GM23338 (cell line): ENCODE data around the gene IL15RA. TPM values are rescaled to one million over a fixed set of nuclear protein-coding genes. Genes with fewer than 3 reads are reported as not detected.

Experiments
- ATAC-seq: fragments of 200-7000 bp; cut with Tn5 transposase; 3 replicates; pipeline ENCODE4 v1.9.1; 2020
- DNase-seq: peaks from one replicate; pipeline ENCODE4 v3.0.0-alpha.2; 2015; ENCODE audit warnings: low spot score
- H2AFZ ChIP-seq: fragments of 200-600 bp; sonication (generic); 2 replicates; pipeline ENCODE4 v1.8.0; 2016; ENCODE audit warnings: antibody characterized with exemption, mild to moderate bottlenecking, moderate library complexity
- H3F3A ChIP-seq: fragments of 200-600 bp; sonication (generic); replicated peaks from 2 replicates; pipeline ENCODE4 v1.8.0; 2017; ENCODE audit warnings: antibody characterized with exemption, mixed run types, low read depth
- H3K27ac ChIP-seq: fragments of 200-600 bp; sonication (generic); 2 replicates; pipeline ENCODE4 v1.6.1; 2016; ENCODE audit warnings: low read depth
- H3K27me3 ChIP-seq: fragments of 200-600 bp; sonication (generic); 2 replicates; pipeline ENCODE4 v1.8.0; 2016; ENCODE audit warnings: mild to moderate bottlenecking, mixed run types, moderate library complexity; ENCODE audit not compliant: insufficient read depth
- H3K36me3 ChIP-seq: fragments of 200-600 bp; sonication (generic); 2 replicates; pipeline ENCODE4 v1.8.0; 2016; ENCODE audit warnings: mild to moderate bottlenecking; ENCODE audit not compliant: insufficient read depth
- H3K4me1 ChIP-seq: fragments of 200-600 bp; sonication (generic); 2 replicates; pipeline ENCODE4 v1.8.0; 2016; ENCODE audit warnings: mild to moderate bottlenecking, moderate library complexity; ENCODE audit not compliant: insufficient read depth
- H3K4me2 ChIP-seq: fragments of 200-600 bp; sonication (generic); 2 replicates; pipeline ENCODE4 v1.7.1; 2017; ENCODE audit warnings: mixed run types
- H3K4me3 ChIP-seq: fragments of 200-600 bp; sonication (generic); 2 replicates; pipeline ENCODE4 v1.6.1; 2016; ENCODE audit warnings: mixed run types
- H3K79me2 ChIP-seq: fragments of 200-600 bp; sonication (generic); replicated peaks from 2 replicates; pipeline ENCODE4 v1.8.0; 2017; ENCODE audit warnings: mild to moderate bottlenecking; ENCODE audit not compliant: insufficient read depth
- H3K9me2 ChIP-seq: fragments of 200-600 bp; sonication (generic); 2 replicates; pipeline ENCODE4 v1.8.0; 2017; ENCODE audit not compliant: insufficient read depth
- H4K20me1 ChIP-seq: fragments of 200-600 bp; sonication (generic); replicated peaks from 2 replicates; pipeline ENCODE4 v1.8.0; 2017; ENCODE audit warnings: mild to moderate bottlenecking; ENCODE audit not compliant: insufficient read depth
- H3K27ac Mint-ChIP-seq: 2 replicates; pipeline ENCODE4 v1.8.0; 2020; ENCODE audit warnings: inconsistent platforms, mild to moderate bottlenecking, moderate library complexity, mixed read lengths
- H3K27me3 Mint-ChIP-seq: 3 replicates; pipeline ENCODE4 v1.8.0; 2022; ENCODE audit warnings: low read depth, mild to moderate bottlenecking, moderate library complexity, mixed read lengths, inconsistent platforms; ENCODE audit not compliant: insufficient read depth, poor library complexity
- H3K36me3 Mint-ChIP-seq: 3 replicates; pipeline ENCODE4 v1.8.0; 2021; ENCODE audit warnings: low read depth, mild to moderate bottlenecking, inconsistent platforms, moderate library complexity, mixed read lengths
- H3K4me1 Mint-ChIP-seq: 3 replicates; pipeline ENCODE4 v1.8.0; 2020; ENCODE audit warnings: mild to moderate bottlenecking, inconsistent platforms, mixed read lengths
- H3K4me3 Mint-ChIP-seq: 3 replicates; pipeline ENCODE4 v1.8.0; 2021; ENCODE audit warnings: moderate library complexity, mild to moderate bottlenecking, inconsistent platforms, mixed read lengths
- H3K9me3 Mint-ChIP-seq: 3 replicates; pipeline ENCODE4 v1.8.0; 2020; ENCODE audit warnings: moderate library complexity, mild to moderate bottlenecking, inconsistent platforms, mixed read lengths
- EZH2 ChIP-seq: fragments of 200-600 bp; sonication (generic); IDR thresholded peaks from one replicate; pipeline ENCODE4 v1.8.0; 2017; ENCODE audit warnings: antibody characterized with exemption, mild to moderate bottlenecking, low read depth; ENCODE audit not compliant: unreplicated experiment
- JUNB ChIP-seq: IDR thresholded peaks from one replicate; pipeline ENCODE4 v1.6.1; 2016; ENCODE audit warnings: antibody characterized with exemption; ENCODE audit not compliant: unreplicated experiment
- NANOG ChIP-seq: IDR thresholded peaks from 2 replicates; pipeline ENCODE4 v1.6.1; 2016; ENCODE audit warnings: antibody characterized with exemption, borderline replicate concordance
- POLR2AphosphoS5 ChIP-seq: IDR thresholded peaks from 2 replicates; pipeline ENCODE4 v1.6.1; 2016; ENCODE audit warnings: antibody characterized with exemption, low read depth
- STAT1 ChIP-seq: IDR thresholded peaks from one replicate; pipeline ENCODE4 v1.6.1; 2016; ENCODE audit warnings: antibody characterized with exemption; ENCODE audit not compliant: unreplicated experiment
- polyA plus RNA-seq: library from polyadenylated mRNA; unstranded; fragments of >200 nt; fragmentation: Nextera tagmentation; extraction: Ambion mirVana; gene quantifications from 2 replicates; pipeline ENCODE4 v1.2.1, GENCODE V29; 2016
- total RNA-seq: library from RNA; depleted of rRNA; stranded (reverse); fragments of >200 nt; shearing (Covaris generic); gene quantifications from 2 replicates; pipeline ENCODE4 v1.2.3, GENCODE V29; 2014
- TF ChIP-seq, protein P1 (sequence below): IDR thresholded peaks from 2 replicates; pipeline ENCODE4 v1.6.1; 2016; ENCODE audit warnings: antibody characterized with exemption
- TF ChIP-seq, protein P2 (sequence below): IDR thresholded peaks from one replicate; pipeline ENCODE4 v1.6.1; 2018; ENCODE audit warnings: antibody characterized with exemption; ENCODE audit not compliant: unreplicated experiment

Gene IL15RA
- total and polyA plus RNA-seq, 2 experiments from 2014 or later, result 1.6 to 2.2 TPM

- peak overlapping the region; percentile 91 for H3K4me2 ChIP-seq
- Mint-ChIP-seq H3K4me1 (peaks cover 9% of the 10 kb centered on the region), H3K4me3 (peak overlapping the region; percentile 87), H3K27ac (no peak overlapping the region), H3K36me3 (peaks cover 2% of the 10 kb centered on the region; the same call in 1 of the 3 replicates), H3K9me3 (no peaks in the 10 kb centered on the region; the same call in 2 of the 3 replicates), H3K27me3 (peaks cover 42% of the 10 kb centered on the region)
- no peak overlapping the region for H3K27ac ChIP-seq
- DNase-seq, result no peak
- H3K79me2 ChIP-seq, result no peaks in the 10 kb centered on the region
- peak; percentile 3 for TF ChIP-seq EZH2
- TF ChIP-seq, protein P1, sequence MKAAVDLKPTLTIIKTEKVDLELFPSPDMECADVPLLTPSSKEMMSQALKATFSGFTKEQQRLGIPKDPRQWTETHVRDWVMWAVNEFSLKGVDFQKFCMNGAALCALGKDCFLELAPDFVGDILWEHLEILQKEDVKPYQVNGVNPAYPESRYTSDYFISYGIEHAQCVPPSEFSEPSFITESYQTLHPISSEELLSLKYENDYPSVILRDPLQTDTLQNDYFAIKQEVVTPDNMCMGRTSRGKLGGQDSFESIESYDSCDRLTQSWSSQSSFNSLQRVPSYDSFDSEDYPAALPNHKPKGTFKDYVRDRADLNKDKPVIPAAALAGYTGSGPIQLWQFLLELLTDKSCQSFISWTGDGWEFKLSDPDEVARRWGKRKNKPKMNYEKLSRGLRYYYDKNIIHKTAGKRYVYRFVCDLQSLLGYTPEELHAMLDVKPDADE, result no peak
- H3K27me3 ChIP-seq, result peaks cover 55% of the 10 kb centered on the region
- H2AFZ ChIP-seq, result peak overlapping the region; percentile 98
- no peaks in the 10 kb centered on the region for H4K20me1 ChIP-seq
- ATAC-seq, result no peak
- no peaks in the 10 kb centered on the region for H3K36me3 ChIP-seq
- 0 out of 2 replicates have a peak, but pooled peaks cover 6% of the 10 kb centered on the region for H3F3A ChIP-seq
- no peaks in the 10 kb centered on the region for H3K9me2 ChIP-seq
- peak overlapping the region; percentile 83 for H3K4me3 ChIP-seq
- peaks cover 15% of the 10 kb centered on the region for H3K4me1 ChIP-seq
These were observed 817 bp upstream of the IL15RA start for GRCh38 chr10:5978230-5978489.

GRCh38 chr10:5976512-5977470 lies 552 bp downstream of the IL15RA start:
- DNase-seq (peak; percentile 57), ATAC-seq (peak; percentile 58)
- H3K27me3 ChIP-seq, result peaks cover 55% of the 10 kb centered on the region
- no peak overlapping the region for H3K27ac ChIP-seq
- H4K20me1 ChIP-seq, result no peaks in the 10 kb centered on the region
- H3F3A ChIP-seq, result 0 out of 2 replicates have a peak, but pooled peaks cover 6% of the 10 kb centered on the region
- H3K4me2 ChIP-seq, result peak overlapping the region; percentile 91
- peaks cover 15% of the 10 kb centered on the region for H3K4me1 ChIP-seq
- no peaks in the 10 kb centered on the region for H3K36me3 ChIP-seq
- H3K9me2 ChIP-seq, result no peaks in the 10 kb centered on the region
- TF ChIP-seq POLR2AphosphoS5 (no peak), EZH2 (peak; percentile 68)
- Mint-ChIP-seq H3K36me3 (peaks cover 2% of the 10 kb centered on the region; the same call in 1 of the 3 replicates), H3K4me1 (peaks cover 9% of the 10 kb centered on the region), H3K27ac (no peak overlapping the region), H3K27me3 (peaks cover 42% of the 10 kb centered on the region), H3K4me3 (peak overlapping the region; percentile 85), H3K9me3 (no peaks in the 10 kb centered on the region; the same call in 2 of the 3 replicates)
- peak overlapping the region; percentile 98 for H2AFZ ChIP-seq
- peak overlapping the region; percentile 83 for H3K4me3 ChIP-seq
- no peaks in the 10 kb centered on the region for H3K79me2 ChIP-seq

DNA sequence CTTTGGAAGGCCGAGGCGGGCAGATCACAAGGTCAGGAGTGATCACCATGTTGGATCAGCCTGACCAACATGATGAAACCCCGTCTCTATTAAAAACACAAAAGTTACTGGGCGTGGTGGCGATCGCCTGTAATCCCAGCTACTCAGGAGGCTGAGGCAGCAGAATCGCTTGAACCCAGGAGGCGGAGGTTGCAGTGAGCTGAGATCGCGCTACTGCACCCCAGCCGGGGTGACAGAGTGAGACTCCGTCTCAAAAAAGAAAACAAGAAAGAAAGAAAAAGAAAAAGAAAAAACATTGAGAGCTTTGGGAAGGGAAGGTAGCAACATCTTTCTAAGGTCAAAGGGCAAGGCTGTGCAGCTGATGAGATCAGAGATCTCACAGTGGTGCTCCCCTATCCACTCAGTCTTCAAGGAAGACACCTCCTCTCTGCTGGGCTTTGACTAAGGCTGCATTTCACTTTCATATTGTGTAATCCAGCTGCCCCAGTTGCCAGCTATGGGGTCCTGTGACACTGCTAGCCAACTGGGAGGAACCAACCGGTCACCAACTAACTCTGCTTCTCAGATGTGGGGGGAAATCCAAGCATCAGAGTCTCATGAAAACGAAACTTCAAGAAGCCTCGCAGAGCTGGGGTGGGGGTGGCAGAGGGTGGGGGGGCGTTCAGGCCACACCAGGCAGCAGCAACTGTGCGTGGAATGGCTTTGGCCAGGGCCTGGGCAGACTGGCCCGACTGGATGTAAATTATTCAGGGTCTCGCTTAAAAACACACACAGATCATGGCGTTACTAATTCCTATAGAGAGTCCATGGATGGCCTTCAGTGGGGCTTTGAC lies 1.5 kb downstream of the IL15RA start:
- H3K79me2 ChIP-seq, result no peaks in the 10 kb centered on the region
- Mint-ChIP-seq H3K9me3 (no peaks in the 10 kb centered on the region; the same call in 2 of the 3 replicates), H3K27me3 (peaks cover 42% of the 10 kb centered on the region), H3K4me1 (peaks cover 9% of the 10 kb centered on the region), H3K4me3 (peak overlapping the region; percentile 85), H3K36me3 (peaks cover 2% of the 10 kb centered on the region; the same call in 1 of the 3 replicates), H3K27ac (no peak overlapping the region)
- ATAC-seq, result no peak
- peak overlapping the region; percentile 98 for H2AFZ ChIP-seq
- H3K4me2 ChIP-seq, result peak overlapping the region; percentile 91
- H3K4me1 ChIP-seq, result peaks cover 15% of the 10 kb centered on the region
- H3F3A ChIP-seq, result 0 out of 2 replicates have a peak, but pooled peaks cover 6% of the 10 kb centered on the region
- H3K27ac ChIP-seq, result no peak overlapping the region
- H4K20me1 ChIP-seq, result no peaks in the 10 kb centered on the region
- H3K27me3 ChIP-seq, result peaks cover 55% of the 10 kb centered on the region
- peak overlapping the region; percentile 83 for H3K4me3 ChIP-seq
- no peaks in the 10 kb centered on the region for H3K36me3 ChIP-seq
- DNase-seq, result no peak
- no peaks in the 10 kb centered on the region for H3K9me2 ChIP-seq
- no peak for TF ChIP-seq STAT1
- TF ChIP-seq, protein P1, result no peak
- TF ChIP-seq NANOG, result no peak
- TF ChIP-seq, protein P2, sequence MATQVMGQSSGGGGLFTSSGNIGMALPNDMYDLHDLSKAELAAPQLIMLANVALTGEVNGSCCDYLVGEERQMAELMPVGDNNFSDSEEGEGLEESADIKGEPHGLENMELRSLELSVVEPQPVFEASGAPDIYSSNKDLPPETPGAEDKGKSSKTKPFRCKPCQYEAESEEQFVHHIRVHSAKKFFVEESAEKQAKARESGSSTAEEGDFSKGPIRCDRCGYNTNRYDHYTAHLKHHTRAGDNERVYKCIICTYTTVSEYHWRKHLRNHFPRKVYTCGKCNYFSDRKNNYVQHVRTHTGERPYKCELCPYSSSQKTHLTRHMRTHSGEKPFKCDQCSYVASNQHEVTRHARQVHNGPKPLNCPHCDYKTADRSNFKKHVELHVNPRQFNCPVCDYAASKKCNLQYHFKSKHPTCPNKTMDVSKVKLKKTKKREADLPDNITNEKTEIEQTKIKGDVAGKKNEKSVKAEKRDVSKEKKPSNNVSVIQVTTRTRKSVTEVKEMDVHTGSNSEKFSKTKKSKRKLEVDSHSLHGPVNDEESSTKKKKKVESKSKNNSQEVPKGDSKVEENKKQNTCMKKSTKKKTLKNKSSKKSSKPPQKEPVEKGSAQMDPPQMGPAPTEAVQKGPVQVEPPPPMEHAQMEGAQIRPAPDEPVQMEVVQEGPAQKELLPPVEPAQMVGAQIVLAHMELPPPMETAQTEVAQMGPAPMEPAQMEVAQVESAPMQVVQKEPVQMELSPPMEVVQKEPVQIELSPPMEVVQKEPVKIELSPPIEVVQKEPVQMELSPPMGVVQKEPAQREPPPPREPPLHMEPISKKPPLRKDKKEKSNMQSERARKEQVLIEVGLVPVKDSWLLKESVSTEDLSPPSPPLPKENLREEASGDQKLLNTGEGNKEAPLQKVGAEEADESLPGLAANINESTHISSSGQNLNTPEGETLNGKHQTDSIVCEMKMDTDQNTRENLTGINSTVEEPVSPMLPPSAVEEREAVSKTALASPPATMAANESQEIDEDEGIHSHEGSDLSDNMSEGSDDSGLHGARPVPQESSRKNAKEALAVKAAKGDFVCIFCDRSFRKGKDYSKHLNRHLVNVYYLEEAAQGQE, result no peak
- no peak for TF ChIP-seq JUNB
